ENCODE results near the gene SUGCT. TPM values are rescaled to one million over a fixed set of nuclear protein-coding genes. Genes with fewer than 3 reads are reported as not detected.
"Not testable (repeated sequence)": the region's sequence is repeated elsewhere in the genome, so short reads cannot be mapped to it uniquely, and the experiment has no call there.

SUGCT gene
- total RNA-seq, 2 experiments from 2014 or later = not detected

- no peak overlapping the region for H2AFZ ChIP-seq (ENCODE audit: low read length)
- CTCF ChIA-PET (ENCODE audit: unreplicated experiment) = interaction anchor here (0.6 kb wide), 1 partner anchor 1936 kb away, joined by 3 read pairs; no protein-coding TSS in a partner anchor
- no TSS peak for BruUV-seq (replicated peaks)
Measured at GRCh38 chr7:40211276-40212003, 76.6 kb downstream of the SUGCT start.

GRCh38 chr7:40213291-40213690 lies 78.5 kb downstream of the SUGCT start:
- TF ChIP-seq EZH2phosphoT487 (IDR thresholded peaks at IDR 0.05; ENCODE audit: borderline replicate concordance, low read depth, low read length) = no peak
- TF ChIP-seq CTCF (conservative IDR thresholded peaks at IDR 0.05; ENCODE audit: low read length) = no peak
- ChIA-PET POLR2A (interaction anchor here (0.5 kb wide), 1 partner anchor 11 kb away, joined by 3 read pairs; no protein-coding TSS in a partner anchor), CTCF (ENCODE audit: unreplicated experiment) (no interaction called here)
- Histone ChIP-seq H3K4me1 (ENCODE audit: insufficient read depth, low read length, poor library complexity, severe bottlenecking) (no peaks in the 10 kb centered on the region), H3K9me3 (ENCODE audit: low read length) (no peaks in the 10 kb centered on the region), H3K4me3 (ENCODE audit: low read depth, low read length, poor library complexity, severe bottlenecking) (no peak overlapping the region), H3K79me2 (ENCODE audit: insufficient read depth, low read depth, low read length) (no peaks in the 10 kb centered on the region), H3K27ac (ENCODE audit: low read depth, low read length, poor library complexity, severe bottlenecking) (no peak overlapping the region), H3K9me2 (ENCODE audit: insufficient read depth, low read length) (no peaks in the 10 kb centered on the region), H3K4me2 (ENCODE audit: low read length) (no peak overlapping the region), H3K36me3 (ENCODE audit: insufficient read depth, low read length) (no peaks in the 10 kb centered on the region), H4K20me1 (ENCODE audit: insufficient read depth, low read length) (no peaks in the 10 kb centered on the region), H2AFZ (ENCODE audit: low read length) (no peak overlapping the region)
- intact Hi-C loops (cut with micrococcal nuclease; ENCODE audit: unreplicated experiment) = no loop called here
- BruUV-seq (replicated peaks) = no TSS peak
- no peak for DNase-seq (ENCODE audit: low spot score)

More at GRCh38 chr7:40211276-40212003, 76.6 kb downstream of the SUGCT start:
- H3K36me3 ChIP-seq (ENCODE audit: insufficient read depth, low read length) = no peaks in the 10 kb centered on the region
- POLR2A ChIA-PET = interaction anchor here (0.7 kb wide), 1 partner anchor 10 kb away, joined by 3 read pairs; no protein-coding TSS in a partner anchor
- no peak overlapping the region for H3K4me3 ChIP-seq (ENCODE audit: low read depth, low read length, poor library complexity, severe bottlenecking)
- H3K9me3 ChIP-seq (ENCODE audit: low read length) = no peaks in the 10 kb centered on the region
- H3K4me1 ChIP-seq (ENCODE audit: insufficient read depth, low read length, poor library complexity, severe bottlenecking) = no peaks in the 10 kb centered on the region
- H3K4me2 ChIP-seq (ENCODE audit: low read length) = no peak overlapping the region
- H3K27ac ChIP-seq (ENCODE audit: low read depth, low read length, poor library complexity, severe bottlenecking) = no peak overlapping the region
- no peaks in the 10 kb centered on the region for H4K20me1 ChIP-seq (ENCODE audit: insufficient read depth, low read length)
- intact Hi-C loops (cut with micrococcal nuclease; ENCODE audit: unreplicated experiment) = no loop called here
- H3K9me2 ChIP-seq (ENCODE audit: insufficient read depth, low read length) = no peaks in the 10 kb centered on the region
- H3K79me2 ChIP-seq (ENCODE audit: insufficient read depth, low read depth, low read length) = no peaks in the 10 kb centered on the region
- no peak for TF ChIP-seq CTCF (conservative IDR thresholded peaks at IDR 0.05; ENCODE audit: low read length)
- TF ChIP-seq EZH2phosphoT487 (IDR thresholded peaks at IDR 0.05; ENCODE audit: borderline replicate concordance, low read depth, low read length) = no peak
- no peak for DNase-seq (ENCODE audit: low spot score)

GRCh38 chr7:40213856-40214255 lies 79.1 kb downstream of the SUGCT start:
- no peak overlapping the region for H3K4me3 ChIP-seq (ENCODE audit: low read depth, low read length, poor library complexity, severe bottlenecking)

GRCh38 chr7:40218612-40219011 lies 83.8 kb downstream of the SUGCT start:
- H3K4me2 ChIP-seq (ENCODE audit: low read length); DNase-seq (ENCODE audit: low spot score); H2AFZ ChIP-seq (ENCODE audit: low read length); CTCF ChIA-PET (ENCODE audit: unreplicated experiment); H3K9me2 ChIP-seq (ENCODE audit: insufficient read depth, low read length); H4K20me1 ChIP-seq (ENCODE audit: insufficient read depth, low read length); BruUV-seq (replicated peaks); H3K4me1 ChIP-seq (ENCODE audit: insufficient read depth, low read length, poor library complexity, severe bottlenecking); H3K79me2 ChIP-seq (ENCODE audit: insufficient read depth, low read depth, low read length); H3K9me3 ChIP-seq (ENCODE audit: low read length); H3K36me3 ChIP-seq (ENCODE audit: insufficient read depth, low read length); H3K4me3 ChIP-seq (ENCODE audit: low read depth, low read length, poor library complexity, severe bottlenecking); intact Hi-C loops (cut with micrococcal nuclease; ENCODE audit: unreplicated experiment); H3K27ac ChIP-seq (ENCODE audit: low read depth, low read length, poor library complexity, severe bottlenecking): not testable (repeated sequence)
- POLR2A ChIA-PET = interaction anchor here (0.6 kb wide), 1 partner anchor 1188 kb away, joined by 3 read pairs; no protein-coding TSS in a partner anchor

More at GRCh38 chr7:40213856-40214255, 79.1 kb downstream of the SUGCT start:
- no peak overlapping the region for H3K27ac ChIP-seq (ENCODE audit: low read depth, low read length, poor library complexity, severe bottlenecking)
- no peaks in the 10 kb centered on the region for H3K9me2 ChIP-seq (ENCODE audit: insufficient read depth, low read length)
- ChIA-PET POLR2A (no interaction called here), CTCF (ENCODE audit: unreplicated experiment) (no interaction called here)
- BruUV-seq (replicated peaks) = no TSS peak
- no peaks in the 10 kb centered on the region for H3K36me3 ChIP-seq (ENCODE audit: insufficient read depth, low read length)
- no peaks in the 10 kb centered on the region for H3K9me3 ChIP-seq (ENCODE audit: low read length)
- no peak for DNase-seq (ENCODE audit: low spot score)
- no peak overlapping the region for H3K4me2 ChIP-seq (ENCODE audit: low read length)
- H2AFZ ChIP-seq (ENCODE audit: low read length) = no peak overlapping the region
- H3K79me2 ChIP-seq (ENCODE audit: insufficient read depth, low read depth, low read length) = no peaks in the 10 kb centered on the region
- TF ChIP-seq CTCF (conservative IDR thresholded peaks at IDR 0.05; ENCODE audit: low read length) = no peak
- TF ChIP-seq EZH2phosphoT487 (IDR thresholded peaks at IDR 0.05; ENCODE audit: borderline replicate concordance, low read depth, low read length) = no peak
- no peaks in the 10 kb centered on the region for H3K4me1 ChIP-seq (ENCODE audit: insufficient read depth, low read length, poor library complexity, severe bottlenecking)
- no peaks in the 10 kb centered on the region for H4K20me1 ChIP-seq (ENCODE audit: insufficient read depth, low read length)
- intact Hi-C loops (cut with micrococcal nuclease; ENCODE audit: unreplicated experiment) = no loop called here

All from OCI-LY7 (cell line).